Cardiac septum (tissue), 1 donor: ENCODE data around the gene C1QL4. TPM values are rescaled to one million over a fixed set of nuclear protein-coding genes. Genes with fewer than 3 reads are reported as not detected.
A peak's percentile ranks its signal among the peaks of the same experiment; 100 is the strongest.

Experiments
- DNase-seq: peaks from one replicate; pipeline ENCODE4 v3.0.0-alpha.2; 2020; ENCODE audit warnings: low spot score
- intact Hi-C: fragments of 100-400 bp; cut with DNase I; formaldehyde crosslinking; loops from one replicate; pipeline ENCODE4 v1.14.0; 2022
- total RNA-seq: library from RNA; stranded (reverse); fragmentation: NEBNext Ultra II Directional; extraction: Animal tissue kit (Norgen Biotek cat#: 25700); gene quantifications from one replicate; pipeline ENCODE4 v1.2.1, GENCODE V29; 2021
- donor health status: DM: no; HTN: no; CAD: no.

C1QL4 gene
- total RNA-seq, 1 donor from 2014 or later: not detected

DNA sequence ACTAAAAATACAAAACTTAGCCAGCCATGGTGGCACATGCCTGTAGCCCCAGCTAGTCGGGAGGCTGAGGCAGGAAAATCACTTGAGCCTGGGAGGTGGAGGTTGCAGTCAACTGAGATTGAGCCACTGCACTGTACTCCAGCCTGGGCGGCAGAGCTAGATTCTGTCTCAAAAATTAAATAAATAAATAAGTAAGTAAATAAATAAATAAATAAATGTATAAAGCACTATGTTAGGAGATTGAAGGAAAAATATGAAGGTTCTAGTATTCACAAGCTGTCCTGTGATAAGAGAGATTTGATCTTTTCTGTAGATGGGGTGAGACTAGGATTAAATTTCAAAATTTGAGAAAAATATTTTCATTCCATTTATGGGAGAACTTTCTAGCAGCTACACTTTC lies 15.4 kb upstream of the C1QL4 start:
- intact Hi-C loops: no loop called here
- no peak for DNase-seq

DNA sequence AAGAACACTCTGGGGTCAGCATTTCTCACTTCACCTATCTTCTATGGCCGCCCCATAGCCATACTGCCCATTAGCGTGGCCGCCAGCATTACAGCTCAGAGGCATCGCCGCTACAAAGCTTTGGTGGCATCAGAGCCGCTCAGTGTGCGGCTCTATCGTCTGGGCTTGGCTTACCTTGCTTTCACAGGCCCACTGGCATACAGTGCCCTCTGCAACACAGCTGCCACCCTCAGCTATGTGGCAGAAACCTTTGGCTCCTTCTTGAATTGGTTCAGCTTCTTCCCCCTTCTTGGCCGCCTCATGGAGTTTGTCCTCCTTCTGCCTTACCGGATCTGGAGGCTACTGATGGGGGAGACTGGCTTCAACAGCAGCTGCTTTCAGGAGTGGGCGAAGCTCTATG lies 12.3 kb upstream of the C1QL4 start:
- intact Hi-C loops: no loop called here
- DNase-seq: no peak

DNA sequence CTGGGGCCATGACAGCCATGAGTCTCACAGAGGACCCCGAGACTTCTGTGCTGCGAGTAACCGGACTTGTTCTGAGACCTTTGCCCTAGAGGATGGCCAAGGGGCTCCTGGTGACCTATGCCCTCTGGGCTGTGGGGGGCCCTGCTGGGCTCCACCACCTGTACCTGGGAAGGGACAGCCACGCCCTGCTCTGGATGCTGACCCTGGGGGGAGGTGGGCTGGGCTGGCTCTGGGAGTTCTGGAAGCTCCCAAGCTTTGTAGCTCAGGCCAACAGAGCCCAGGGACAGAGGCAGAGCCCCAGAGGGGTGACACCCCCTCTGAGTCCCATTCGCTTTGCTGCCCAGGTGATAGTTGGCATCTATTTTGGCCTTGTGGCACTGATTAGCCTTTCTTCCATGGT lies 11.8 kb upstream of the C1QL4 start:
- DNase-seq: no peak
- intact Hi-C loops: no loop called here

DNA sequence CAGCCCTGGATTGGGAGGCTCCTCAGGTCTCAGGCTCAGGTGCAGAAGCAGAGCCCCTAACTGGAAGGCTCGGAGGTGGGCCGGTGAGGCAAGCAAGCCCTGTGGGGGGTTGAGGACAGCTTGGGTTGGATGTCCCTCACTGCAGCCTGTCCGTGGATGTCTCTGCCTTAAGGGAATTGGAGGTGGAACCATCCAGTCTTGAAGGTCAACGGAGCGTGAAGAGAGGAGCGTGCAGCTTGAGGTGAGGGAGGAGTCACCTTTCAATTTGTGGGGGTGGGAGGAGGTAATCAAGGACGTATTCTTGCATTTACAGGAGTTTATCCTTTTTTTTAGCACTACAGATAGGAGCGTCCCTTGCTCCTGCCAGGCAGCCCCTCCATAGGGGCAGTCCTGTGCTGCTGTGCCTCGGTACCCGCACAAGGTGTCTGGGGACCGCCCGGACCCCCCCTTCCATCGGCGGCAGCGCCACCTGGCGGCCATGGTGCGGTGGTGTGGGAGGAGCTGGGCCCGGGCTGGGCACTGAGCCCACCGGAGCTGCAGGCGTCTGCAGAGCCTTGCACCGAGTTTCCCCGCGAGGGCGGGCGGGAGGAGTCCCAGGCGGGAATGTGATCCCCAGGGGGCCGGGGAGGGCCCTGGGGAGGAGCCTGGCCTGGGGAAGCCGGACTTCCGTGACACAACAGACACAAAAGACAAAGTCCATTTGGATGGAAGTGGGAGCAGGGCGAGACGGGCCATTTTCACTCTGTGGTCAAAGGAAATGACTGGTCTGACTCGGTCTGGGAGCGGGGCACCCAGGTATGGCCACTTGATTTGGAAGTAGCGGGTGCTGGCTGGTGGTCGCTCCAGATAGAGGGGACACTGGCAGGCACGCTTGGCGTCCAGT lies 10.6 kb upstream of the C1QL4 start:
- DNase-seq: peak; percentile 92
- intact Hi-C loops: loop anchor here (2.0 kb wide), 1 partner anchor 59 kb away; no protein-coding TSS in a partner anchor

DNA sequence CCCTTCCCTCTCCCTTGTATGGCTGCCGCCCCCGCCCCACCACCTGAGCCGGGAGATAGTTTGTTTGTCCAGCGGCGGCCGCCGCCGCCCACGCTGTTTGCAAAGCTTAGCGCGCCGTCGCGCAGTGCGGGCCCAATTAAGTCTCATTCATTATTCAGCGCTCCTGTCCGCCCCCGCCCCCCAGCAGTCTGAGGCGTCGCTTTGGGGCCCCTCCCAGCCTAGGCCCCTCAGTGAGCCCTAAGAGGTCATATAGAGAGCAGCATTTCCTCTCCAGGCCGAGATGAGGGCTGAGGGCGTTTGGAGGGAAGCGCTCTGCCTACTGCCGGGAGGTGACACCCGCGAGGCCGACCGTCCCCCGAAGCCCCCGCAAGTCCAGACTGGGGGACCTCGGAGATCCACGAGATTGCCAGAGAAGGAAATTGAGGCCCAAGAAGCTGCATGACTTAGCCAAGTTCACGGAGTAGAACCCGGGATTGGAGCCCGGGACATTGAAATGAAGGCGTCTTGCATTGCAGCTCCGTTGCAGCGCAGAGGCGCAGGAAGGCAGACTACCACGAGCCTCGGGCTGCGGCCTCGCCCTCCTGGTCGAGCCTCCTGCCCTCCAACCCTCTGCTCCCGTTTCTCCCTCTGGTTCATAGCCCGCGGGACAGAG lies 9.8 kb upstream of the C1QL4 start, which contains the start of gene DNAJC22:
Gene DNAJC22, plus strand, starts transcription at position 230 of the 652 bp plus-strand sequence. CDS start 1,985 bp downstream, outside the sequence.
- intact Hi-C loops: loop anchor here (2.0 kb wide), 1 partner anchor 58 kb away; no protein-coding TSS in a partner anchor
- no peak for DNase-seq

DNA sequence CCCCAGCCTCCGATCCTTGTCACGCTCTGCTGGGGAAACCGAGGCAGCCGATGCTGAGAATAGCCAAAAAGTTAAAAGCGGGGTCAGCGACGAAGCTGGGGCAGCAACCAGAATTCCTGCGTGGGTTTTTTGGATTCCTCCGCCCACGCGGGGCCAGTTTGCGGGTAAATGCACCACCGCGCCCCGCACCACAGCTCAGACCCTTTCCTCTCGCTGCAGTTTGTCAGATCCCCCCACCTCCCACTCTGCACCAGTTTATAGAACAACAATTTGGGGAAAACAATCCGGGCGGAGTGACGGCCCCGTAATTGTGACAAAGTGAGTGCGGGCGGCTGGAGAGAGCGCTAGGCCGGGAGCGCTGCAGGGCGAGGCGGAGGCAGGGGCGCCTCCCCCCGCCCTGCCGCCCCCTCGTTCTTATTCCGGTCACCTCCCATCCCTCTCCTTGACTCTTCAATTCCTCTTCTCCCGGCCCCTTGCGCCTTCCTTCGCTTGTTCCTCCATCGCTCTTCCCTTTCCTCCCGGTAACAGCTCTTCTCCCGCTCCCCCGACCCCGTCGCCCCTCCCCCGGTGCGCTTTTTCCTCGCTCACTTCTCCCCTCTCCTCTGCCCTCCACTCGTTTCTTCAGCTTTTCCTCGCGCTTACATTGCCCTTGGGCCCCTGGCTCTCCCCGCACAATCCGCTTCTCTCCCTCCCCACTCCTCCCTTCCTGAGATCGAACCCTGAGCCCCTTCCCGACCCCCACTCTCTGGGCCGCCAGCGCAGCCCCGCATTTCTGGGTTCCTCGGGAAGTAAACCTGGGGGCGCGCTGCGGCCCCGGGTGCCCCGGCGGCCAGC lies 9.1 kb upstream of the C1QL4 start:
- intact Hi-C loops: loop anchor here (2.0 kb wide), 1 partner anchor 57 kb away; no protein-coding TSS in a partner anchor
- DNase-seq: no peak

DNA sequence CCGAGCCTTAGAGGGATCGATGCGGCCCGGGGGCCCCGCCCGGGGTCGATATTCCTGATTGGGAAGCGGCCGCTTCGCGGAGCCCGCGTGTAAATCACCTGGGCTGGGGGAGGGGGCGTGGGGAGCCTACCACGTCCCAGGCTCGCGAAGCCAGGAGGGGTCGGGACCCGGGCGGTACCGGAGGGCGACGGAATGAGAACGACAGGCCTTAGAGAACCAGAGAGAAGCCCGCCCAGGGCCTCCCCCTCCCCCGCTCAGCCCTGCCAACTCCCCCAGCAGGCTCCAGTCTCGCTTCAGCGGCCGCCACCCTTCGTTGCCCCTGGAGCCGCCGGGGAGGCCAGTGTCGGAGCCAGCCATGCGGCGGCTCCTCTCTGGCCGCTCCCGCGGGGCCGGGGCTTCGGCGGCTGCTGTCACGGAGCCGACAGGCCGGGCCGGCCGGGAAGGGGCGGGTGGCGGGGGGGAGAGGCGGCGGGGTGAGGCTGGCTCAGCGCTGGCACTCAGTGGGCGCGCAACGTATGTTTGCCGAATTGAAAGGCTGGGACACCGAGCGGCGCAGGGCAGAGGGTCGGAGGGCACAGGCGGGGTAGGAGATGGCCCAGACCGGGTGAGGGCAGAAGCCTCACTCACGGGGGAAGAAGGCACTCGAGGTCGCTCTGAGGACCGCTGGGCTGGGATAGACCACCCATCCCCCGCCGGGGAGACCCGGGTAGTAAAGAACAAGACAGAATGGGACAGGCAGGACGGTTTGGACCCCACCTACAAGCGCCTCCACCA lies 8.2 kb upstream of the C1QL4 start:
- intact Hi-C loops: no loop called here
- DNase-seq: no peak

DNA sequence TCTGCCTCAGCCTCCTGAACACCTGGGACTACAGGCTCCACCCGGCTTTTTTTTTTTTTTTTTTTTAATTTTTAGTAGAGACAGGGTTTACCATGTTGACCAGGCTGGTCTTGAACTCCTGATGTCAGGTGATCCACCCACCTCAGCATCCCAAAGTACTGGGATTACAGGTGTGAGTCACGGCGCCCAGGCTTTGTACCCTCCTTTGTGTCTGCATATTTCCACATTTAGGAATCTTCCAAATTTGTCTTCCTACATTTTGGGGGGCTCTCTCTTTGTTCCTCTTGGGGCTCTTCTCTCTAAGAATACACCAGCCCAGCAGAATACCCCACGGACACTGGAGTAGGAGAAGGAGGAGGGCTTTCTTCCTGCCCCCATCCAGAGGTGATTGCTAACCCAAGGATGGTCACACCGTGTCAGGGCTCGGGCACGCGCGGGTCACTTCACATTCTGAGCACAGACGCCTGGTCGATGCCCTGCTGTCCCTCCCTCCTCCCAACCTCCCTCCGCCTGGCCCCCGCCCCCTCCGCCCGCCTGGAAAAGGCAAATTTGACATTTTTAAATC lies 7.6 kb upstream of the C1QL4 start:
- DNase-seq: no peak
- intact Hi-C loops: no loop called here

DNA sequence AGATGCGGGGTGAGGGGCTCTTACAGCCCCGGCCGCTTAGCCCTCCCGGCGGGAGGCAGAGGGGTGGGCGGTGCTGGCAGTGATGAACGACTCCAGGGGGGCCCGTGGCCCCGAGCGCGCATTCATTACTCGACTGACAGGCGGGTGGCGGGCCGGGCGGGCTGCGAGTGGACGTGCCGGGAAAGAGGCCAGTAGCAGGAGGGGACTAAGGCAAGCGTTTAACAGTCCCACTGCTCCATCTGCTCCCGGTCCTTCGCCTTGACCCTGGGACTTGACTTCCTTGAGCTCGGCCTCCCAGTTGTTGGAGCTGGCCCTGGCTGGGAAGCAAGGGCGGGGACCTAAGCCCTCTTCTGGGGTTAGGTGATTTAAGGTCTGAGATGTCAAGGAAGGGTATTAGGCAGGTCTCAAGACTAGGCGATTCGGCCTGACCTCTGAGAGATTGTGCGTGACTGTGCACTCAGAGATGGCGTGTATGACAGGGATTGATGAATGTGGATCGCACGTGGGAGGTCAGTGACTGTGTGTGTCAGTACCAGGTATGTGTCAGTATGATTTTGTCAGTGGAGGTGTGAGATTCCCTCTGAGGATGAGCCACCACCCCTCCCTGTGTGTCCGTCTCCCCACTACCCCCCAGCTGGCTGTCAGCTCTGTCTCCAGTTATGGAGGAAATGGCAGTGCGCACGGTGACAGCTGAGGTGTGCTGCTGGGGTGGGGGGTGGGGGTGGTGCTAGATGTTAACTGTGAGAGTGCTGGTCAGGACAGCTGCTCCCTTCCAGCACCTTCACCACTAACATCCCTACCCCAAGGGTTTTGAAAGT lies 6.1 kb upstream of the C1QL4 start:
- intact Hi-C loops: no loop called here
- DNase-seq: no peak

DNA sequence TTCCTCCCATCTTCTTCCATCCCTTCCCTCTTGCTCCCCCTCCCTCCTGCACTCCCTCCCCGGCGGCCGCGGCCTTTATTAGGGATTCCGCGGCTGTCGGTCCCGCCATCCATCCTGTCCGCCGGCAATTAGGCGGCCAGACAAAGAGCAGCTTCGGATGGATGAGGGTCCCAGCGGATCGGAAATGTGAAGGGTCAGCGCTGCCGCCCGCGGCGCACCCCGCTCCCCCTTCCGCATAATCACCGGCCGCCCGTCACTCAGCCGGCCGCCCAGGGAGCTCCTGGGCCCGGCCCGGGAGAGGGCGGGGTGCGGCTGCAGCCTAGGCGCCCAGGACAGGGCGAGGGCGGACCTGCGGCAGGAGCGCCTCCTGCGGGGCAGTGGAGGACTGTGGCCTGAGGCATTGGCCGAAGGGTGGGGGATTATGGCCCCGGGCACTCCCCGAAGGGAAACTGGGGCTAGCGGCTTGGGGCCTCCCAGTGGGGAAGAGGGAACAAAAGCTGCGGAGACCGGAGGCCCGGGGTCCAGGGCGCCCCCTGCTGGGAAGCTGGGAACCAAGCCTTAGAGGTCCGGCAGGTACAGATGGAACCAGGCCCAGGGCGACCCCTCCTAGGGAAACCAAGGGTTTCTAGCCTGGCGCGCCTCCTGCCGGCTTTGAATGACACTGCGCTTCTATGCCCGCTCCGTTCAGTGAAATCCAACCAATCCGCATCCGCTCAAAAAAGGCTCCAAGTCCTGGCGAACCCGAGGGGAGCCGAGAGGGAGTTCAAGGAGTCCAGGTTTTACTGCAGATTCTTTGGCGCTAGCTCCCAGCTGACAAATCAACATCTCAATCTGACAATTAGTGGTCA lies 5.3 kb upstream of the C1QL4 start:
- intact Hi-C loops: no loop called here
- DNase-seq: peak; percentile 88

DNA sequence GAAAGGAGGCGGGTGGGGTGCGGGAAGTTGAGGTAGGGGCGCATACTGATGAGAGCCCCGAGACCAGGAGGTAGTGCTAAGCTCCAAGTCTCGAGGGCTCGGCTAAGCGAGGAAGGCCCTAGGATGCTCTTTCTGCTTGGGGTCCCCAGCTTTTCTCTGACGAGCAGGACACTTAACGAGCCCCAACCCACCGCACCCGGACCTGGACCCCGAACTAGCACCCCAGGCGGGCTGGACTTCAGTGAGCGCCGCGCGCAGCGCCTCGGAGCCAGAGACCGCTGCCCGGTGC lies 4.7 kb upstream of the C1QL4 start:
- DNase-seq: no peak
- intact Hi-C loops: no loop called here

DNA sequence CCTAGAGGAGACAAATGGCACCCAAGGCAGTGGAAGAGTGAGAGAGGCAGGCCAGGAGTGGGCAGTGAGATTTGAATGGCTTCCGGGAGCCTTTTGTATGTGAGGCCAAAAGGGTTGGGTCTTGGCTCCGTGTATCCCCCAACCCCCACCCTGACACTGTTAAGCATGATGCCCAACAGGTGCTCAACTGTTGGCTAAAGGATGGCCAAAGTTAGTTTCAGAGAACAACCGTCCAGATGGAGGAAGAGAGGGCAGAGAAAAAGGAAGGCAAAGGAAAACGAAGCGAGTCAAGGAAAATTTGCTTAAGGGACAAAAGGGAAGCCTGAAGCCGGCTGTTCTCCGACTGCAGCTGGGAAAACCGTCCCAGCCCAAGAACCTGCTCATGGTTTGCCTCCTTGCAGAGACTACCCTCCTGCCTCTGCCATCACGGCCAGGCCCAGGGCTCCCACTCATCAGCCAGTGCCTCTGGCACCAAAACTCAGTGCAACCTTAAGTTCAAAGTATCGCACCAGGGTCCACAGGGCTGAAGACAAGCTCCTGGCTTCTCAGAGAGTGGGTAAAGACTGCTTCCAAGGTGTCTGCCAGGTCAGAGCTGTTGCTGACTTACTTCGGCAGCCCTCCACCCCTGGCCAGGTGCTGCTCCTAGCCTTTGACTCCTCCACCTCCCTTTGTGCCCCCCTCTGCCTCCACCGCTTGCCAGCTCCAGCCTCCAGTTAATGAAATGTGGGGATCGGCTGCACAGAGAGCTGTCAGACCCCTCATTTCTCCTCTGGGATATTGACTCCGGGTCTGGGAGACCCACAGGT lies 4.2 kb upstream of the C1QL4 start:
- intact Hi-C loops: no loop called here
- no peak for DNase-seq

DNA sequence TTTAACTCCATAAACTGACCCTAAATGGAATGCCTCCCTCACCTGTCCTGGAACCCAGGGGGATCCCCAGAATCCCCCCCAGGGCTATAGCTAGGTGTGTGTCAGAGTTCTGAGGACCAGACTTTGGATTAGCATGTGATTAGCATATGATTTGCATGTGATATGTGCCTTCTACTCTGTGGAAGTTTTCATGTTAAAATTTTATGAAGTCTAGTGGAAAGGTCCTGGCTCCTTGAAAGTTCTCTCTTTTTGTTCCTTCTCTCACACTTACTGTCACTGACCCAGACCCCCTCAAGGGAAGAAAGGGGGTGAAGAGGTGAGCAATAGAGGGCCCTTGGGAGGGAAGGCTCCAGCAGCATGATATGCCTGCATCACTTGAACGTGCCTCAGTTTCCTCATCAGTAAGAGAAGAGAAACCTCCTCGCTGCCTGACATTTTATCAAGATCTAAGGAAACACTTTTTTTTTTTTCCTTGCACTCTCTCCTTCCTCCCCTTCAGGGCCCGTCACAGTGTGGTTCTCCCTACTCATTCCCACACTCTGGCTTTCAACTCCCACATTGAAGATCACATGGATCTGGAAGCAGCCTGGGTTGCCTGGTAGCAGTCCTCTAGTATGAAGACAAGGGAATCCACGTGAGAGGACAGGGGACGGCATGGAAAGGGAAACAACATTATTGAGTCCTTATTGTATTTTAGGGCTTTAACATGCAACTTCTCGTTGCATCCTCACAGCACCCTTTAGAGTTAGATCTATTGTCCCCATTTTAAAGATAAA lies 3.3 kb upstream of the C1QL4 start:
- intact Hi-C loops: no loop called here
- DNase-seq: no peak

DNA sequence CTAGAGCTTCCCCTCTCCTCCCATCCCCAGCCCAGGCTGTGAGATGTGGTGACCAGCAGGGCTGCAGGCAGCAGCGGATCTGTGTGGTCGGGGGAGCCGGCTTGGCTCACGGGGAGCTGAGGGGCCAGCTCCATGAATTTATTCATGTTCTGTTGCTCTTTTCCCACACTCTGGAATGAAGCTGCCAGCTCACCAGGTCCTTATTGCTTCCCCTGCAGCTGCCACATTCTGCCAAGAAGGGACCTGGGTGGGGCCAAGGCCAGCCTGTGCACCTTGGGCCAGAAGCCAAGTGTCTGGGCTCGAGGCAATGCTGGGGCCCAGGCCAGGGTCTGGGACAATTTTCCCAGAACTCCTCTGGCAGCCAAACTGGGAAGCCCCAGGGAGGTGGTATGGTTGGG lies 2.5 kb upstream of the C1QL4 start:
- intact Hi-C loops: no loop called here
- DNase-seq: no peak

DNA sequence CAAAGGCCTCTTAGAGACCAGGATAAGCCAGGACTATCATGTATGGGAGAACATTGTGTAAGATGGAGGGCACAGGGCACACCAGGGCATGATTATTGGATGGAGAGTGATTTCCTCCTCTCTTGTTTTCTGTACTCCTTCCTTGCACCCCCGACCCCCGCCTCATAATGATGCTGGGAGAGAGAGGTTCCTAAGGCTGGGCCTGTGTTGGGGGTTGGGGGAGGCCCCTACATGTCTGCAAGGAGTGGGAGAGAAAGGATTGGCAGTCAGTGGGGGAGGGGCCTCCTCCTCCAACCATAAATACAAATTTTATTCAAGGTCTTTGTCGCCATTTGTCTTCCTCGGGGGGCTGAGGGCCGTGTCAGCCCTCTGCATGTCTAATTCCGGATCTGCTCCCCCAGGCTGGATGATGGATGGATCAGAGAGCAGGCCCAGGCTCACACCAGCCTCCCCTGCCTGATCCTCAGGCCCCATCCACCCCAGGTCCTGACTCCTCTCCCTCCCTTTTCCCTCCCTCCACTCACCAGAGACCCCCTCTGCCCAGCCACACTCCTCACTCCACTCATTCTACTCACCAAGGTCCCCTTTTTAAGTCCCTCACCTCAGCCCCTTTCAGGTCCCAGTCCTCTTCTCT lies 2.0 kb upstream of the C1QL4 start:
- intact Hi-C loops: no loop called here
- no peak for DNase-seq
